H1 (cell line): Measurements from ENCODE around the gene ACOT6. TPM values are rescaled to one million over a fixed set of nuclear protein-coding genes. Genes with fewer than 3 reads are reported as not detected.
A peak's percentile ranks its signal among the peaks of the same experiment; 100 is the strongest.

Experiments used
- BACH1 ChIP-seq: IDR thresholded peaks from 2 replicates; pipeline ENCODE4 v1.6.1; 2012; ENCODE audit warnings: low read length, improper control_type of control experiment
- CHD2 ChIP-seq: IDR thresholded peaks from 2 replicates; pipeline ENCODE4 v1.6.1; 2012; ENCODE audit warnings: low read length, improper control_type of control experiment
- CHD7 ChIP-seq: fragments of 300-600 bp; sonication (generic); IDR thresholded peaks from 2 replicates; pipeline ENCODE4 v1.7.1; 2012; ENCODE audit warnings: low read length, moderate library complexity, mild to moderate bottlenecking, inconsistent platforms; ENCODE audit not compliant: insufficient replicate concordance
- CTCF ChIP-seq, 3 experiments: IDR thresholded peaks; 1 replicate in 2 of 3; 2 replicates in 1 of 3; pipeline versions ENCODE4 v1.5.1 to v1.6.1; 2011; ENCODE audit warnings: low read length in 3 of 3, mild to moderate bottlenecking in 3 of 3, inconsistent platforms in 2 of 3, low read depth in 1 of 3, moderate library complexity in 1 of 3; ENCODE audit not compliant: insufficient read depth in 1 of 3; ENCODE audit errors: control extremely low read depth in 1 of 3
- EZH2 ChIP-seq: fragments of 200-600 bp; sonication (generic); IDR thresholded peaks from 2 replicates; pipeline ENCODE4 v1.7.1; 2012; ENCODE audit warnings: low read depth, mild to moderate bottlenecking, moderate library complexity, low read length, inconsistent platforms; ENCODE audit not compliant: severe bottlenecking
- PHF8 ChIP-seq: fragments of 200-600 bp; sonication (generic); conservative IDR thresholded peaks from 2 replicates; pipeline ENCODE4 v1.7.1; 2012; ENCODE audit warnings: low read depth, mild to moderate bottlenecking, inconsistent platforms, low read length, moderate library complexity
- SRF ChIP-seq: IDR thresholded peaks from 2 replicates; pipeline ENCODE4 v1.6.1; 2011; ENCODE audit warnings: mild to moderate bottlenecking, low read depth, low read length, moderate library complexity
- polyA plus RNA-seq, 7 experiments: library from polyadenylated mRNA; depleted of rRNA in 3 of 7; stranded (reverse) in 5 of 7; unstranded in 2 of 7; fragments of >200 nt in 5 of 7; fragments of 200-250 nt in 2 of 7; gene quantifications; 1 replicate in 5 of 7; 2 replicates in 1 of 7; 4 replicates in 1 of 7; pipeline versions ENCODE4 v1.2.1 to v1.2.3, GENCODE V29; 2011 to 2013; ENCODE audit warnings: missing spikeins in 2 of 7, mixed read lengths in 2 of 7
- total RNA-seq: library from RNA; stranded (reverse); fragmentation: NEBNext Ultra II Directional; extraction: Animal tissue kit (Norgen Biotek cat#: 25700); gene quantifications from 2 replicates; pipeline ENCODE4 v1.2.1, GENCODE V29; 2021

Gene ACOT6
- total and polyA plus RNA-seq, 2 of the 8 experiments (the other 6 are each of a cell fraction or from before 2014, with no cell fraction given) = not detected

- TF ChIP-seq SRF (no peak), EZH2 (no peak), CHD7 (peak; percentile 24), CTCF (IDR thresholded peaks at IDR 0.05; ENCODE audit: control extremely low read depth in 1 of 3, insufficient read depth in 1 of 3, low read depth in 1 of 3, low read length in 3 of 3) (peak; percentile 64 to 82 (median 80)), BACH1 (peak; percentile 72), PHF8 (peak; percentile 32; the same call in 1 of the 2 replicates), CHD2 (no peak)
These were observed 21.0 kb downstream of the ACOT6 start (continued) for GRCh38 chr14:73633116-73634010.
